AML-193 (cell line): Measurements from ENCODE around the gene AP2A1.

ENCODE experiments used
- DNase-seq, 2 experiments: peaks; one replicate each; lab custom pipeline; 2025; lab: John Stamatoyannopoulos, UW

AP2A1 gene

GRCh38 chr19:49766007-49766929, 533 bp upstream of the AP2A1 start:
- peak; percentile 100 for DNase-seq

- no peak for DNase-seq
Measured at GRCh38 chr19:49767381-49767780, 580 bp downstream of the AP2A1 start.

GRCh38 chr19:49767967-49768581, 1.3 kb downstream of the AP2A1 start:
- DNase-seq = no peak

GRCh38 chr19:49770529-49770928, 3.7 kb downstream of the AP2A1 start:
- DNase-seq = no peak

DNA sequence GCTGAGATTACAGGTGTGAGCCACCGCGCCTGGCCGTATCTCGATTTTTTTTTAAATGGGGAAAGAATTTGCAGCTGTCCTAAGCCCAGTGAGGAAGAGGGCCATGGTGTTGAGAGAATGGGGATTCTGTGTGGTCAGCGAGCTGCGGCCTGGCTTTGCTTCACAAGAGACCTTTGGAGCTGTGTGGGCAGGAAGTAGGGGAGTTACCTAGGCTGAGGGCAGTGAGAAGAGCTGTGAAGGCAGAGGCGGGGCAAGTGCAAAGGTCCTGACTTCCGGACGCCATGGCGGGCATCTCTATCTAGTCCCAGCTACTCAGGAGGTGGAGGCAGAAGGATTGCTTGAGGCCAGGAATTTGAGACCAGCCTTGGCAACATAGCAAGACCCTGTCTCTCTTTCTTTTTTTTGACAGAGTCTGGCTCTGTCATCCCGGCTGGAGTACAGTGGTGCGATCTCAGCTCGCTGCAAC, 4.9 kb downstream of the AP2A1 start:
- DNase-seq = no peak

DNA sequence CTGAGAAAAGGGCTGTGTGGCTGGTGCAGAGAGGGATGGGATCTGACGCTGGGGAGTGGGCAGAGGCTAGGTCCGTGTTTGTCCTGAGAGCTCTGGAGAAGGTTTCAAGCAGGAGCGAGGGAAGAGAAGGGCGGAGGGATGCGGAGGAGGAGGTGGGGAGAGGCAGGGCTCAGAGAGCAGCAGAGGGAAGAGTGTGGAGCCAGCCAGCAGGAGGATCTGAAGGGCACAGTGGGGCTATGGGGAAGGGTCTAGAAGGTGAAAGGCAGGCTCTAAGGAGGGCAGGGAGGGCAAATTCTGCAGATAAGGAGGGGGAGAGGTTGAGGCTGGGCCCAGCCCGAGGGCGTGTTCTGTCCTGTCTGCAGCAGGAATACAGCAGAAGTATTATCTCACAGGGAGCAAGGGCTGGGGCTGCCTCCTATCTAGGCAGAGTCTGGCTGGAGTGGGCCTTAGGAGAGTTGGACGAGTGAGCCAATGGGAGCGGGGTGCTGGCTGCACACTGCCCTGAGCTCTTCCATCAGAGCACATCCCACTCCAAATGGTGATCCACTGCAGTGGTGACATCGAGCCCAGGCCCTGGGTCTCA, 6.1 kb downstream of the AP2A1 start:
- DNase-seq = no peak

- no peak for DNase-seq
Measured at GRCh38 chr19:49773663-49774350, 7.0 kb downstream of the AP2A1 start.

DNA sequence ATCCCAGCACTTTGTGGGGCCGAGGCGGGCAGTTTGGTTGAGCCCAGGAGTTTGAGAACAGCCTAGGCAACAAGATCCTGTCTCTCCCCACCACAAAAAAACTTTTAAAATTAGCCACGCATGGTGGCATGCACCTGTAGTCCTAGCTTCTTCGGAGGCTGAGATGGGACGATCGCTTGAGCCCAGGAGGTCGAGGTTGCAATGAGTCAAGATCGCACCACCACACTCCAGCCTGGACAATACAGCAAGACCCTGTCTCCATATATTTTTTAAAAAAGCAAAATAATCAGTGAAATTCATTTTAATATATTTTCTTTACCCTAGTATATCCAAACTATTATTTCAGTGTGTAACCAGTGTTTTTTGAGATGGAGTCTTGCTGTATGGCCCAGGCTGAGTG, 8.2 kb downstream of the AP2A1 start:
- DNase-seq = no peak

GRCh38 chr19:49775742-49776370, 9.1 kb downstream of the AP2A1 start:
- no peak for DNase-seq

DNA sequence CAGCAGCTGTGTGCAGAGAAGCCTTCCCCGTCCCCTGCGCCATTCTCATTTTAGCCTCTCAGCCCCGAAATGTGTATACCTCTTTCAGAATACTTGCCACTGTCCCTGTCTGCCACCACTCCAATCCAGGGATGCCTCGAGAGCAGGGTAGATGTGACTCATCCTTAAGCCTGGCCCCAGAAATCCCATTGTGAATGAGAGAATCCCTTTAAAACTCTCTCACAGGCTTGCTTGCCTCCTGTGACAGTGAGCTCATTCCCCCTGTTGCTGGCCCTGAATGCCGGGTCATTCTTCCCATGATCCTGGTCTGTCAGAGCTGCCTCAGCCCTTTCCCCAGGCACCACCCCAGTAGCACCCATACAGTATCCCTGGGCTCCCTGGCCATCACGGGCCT, 9.6 kb downstream of the AP2A1 start:
- DNase-seq = no peak

DNA sequence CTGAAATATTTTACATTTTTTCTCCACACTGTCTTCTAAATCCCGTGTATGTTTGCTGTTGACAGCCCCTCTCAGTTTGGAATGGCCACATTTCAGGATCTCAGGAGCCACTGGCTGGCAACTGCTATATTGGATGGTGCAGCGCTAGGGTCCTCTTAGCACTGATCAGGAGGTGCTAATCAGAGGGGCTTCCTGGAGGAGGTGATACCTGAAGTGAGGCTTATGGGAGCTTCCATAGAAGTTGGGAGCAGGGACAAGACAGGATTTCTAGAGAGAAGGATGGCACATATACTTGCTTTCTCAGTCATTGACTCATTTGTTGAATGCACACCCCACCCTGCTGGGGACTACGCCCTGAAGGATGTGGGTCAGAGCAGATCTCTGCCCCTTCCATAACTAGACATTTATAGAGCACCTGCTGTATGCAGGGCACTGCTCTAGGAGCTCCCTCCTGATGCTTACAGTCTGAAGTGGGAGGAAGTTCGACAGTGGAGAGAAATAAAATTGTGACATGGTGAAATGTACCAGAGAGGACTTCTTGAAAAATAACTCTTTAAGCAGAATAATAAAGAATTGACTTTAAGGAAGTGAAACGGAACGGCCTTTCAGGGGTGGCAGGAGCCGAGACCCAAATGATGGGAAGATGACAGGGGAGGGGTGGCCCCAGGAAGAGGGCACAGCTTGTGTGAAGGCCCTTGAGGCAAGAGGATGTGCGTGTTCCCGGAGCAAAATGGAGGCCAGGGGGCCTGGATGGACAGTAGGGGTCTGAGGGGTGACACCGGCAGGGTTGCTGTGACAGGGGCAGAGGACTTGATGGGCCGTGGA, 13.1 kb downstream of the AP2A1 start:
- no peak for DNase-seq

DNA sequence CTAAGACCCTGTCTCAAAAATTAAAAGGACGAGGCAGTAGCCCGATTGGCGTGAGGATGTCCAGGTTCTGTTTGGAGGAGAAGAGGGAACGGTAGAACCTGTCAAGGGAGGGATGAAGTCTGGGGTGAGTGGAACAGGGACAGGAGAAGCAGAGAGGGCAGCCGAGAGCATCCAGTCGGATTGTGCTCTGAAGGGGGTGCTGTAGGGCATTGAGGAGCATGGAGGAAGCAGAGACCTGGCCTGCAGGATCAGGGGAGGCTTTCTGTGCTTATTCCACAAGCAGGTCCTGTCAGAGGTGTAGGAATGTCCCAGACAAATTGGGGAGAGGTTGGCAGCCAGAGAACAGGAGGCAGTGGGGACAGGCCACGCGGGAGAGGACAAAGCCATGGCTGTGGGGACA, 14.1 kb downstream of the AP2A1 start:
- no peak for DNase-seq

- no peak for DNase-seq
Measured at GRCh38 chr19:49781394-49781793, 14.6 kb downstream of the AP2A1 start.

DNA sequence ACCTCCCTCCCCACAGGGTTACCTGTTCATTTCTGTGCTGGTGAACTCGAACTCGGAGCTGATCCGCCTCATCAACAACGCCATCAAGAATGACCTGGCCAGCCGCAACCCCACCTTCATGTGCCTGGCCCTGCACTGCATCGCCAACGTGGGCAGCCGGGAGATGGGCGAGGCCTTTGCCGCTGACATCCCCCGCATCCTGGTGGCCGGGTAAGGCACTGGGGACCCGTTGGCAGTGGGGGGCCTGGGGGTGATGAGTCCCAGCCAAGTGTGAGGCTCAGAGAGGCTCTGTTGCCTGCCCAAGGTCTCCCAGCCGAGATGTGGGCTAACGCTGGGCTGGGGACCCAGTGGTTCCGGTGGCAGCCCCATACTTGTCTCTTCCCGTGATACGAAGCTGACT, 15.7 kb downstream of the AP2A1 start:
- DNase-seq = no peak

GRCh38 chr19:49786376-49786820, 19.6 kb downstream of the AP2A1 start:
- DNase-seq = no peak

DNA sequence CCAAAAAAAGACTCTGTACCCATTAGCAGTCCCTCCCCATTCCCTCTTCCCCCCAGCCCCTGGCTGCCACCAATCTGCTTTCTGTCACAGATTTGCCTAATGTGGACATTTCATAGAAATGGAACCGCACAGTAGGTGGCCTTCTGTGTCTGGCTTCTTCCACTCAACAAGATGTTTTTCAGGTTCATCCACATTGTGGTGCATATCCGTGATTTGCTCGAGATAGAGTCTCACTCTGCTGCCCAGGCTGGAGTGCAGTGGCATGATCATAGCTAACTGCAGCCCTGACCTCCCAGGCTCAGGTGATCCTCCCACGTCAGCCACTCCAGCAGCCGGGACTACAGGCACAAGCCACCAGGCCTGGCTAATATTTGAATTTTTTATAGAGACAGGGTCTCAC, 20.9 kb downstream of the AP2A1 start:
- DNase-seq = no peak

DNA sequence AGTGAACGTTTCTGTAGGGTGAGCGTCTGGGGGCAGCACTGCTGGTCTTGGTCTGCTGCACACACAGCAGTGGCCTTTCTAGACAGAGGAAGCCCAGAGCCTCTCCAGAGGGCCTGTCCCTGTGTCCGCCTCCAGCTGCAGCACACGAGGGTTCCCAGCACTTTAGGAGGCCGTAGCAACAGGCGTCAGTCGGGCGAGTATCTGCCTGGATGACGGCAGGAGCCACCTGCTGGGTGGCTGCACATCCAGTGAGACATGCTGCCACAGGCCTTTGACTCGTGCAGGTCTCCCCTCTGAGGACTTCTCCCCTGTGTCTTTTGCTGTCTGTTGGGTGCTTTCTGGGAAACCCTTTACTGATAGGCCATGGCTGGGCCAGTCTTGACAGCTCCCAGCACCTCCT, 22.1 kb downstream of the AP2A1 start:
- no peak for DNase-seq

DNA sequence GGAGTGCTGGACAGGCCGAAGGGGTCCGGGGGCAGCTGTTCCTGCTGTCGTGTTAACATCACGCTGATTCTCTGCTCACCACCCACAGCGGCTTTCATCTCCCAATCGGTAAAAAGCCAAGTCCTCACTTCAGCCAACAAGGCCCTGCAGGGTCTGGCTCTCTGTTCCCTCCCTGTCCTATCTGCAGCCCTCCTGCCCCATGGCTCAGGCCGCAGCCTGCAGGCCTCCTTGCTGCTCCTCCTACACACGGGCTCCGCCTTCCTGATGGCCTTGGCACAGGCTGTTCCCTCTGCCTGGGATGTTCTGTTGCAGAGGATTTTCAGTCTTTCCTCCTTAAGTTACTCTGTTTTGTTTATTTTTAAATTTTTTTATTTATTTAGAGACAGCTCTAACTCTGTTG, 24.1 kb downstream of the AP2A1 start:
- DNase-seq = no peak

DNA sequence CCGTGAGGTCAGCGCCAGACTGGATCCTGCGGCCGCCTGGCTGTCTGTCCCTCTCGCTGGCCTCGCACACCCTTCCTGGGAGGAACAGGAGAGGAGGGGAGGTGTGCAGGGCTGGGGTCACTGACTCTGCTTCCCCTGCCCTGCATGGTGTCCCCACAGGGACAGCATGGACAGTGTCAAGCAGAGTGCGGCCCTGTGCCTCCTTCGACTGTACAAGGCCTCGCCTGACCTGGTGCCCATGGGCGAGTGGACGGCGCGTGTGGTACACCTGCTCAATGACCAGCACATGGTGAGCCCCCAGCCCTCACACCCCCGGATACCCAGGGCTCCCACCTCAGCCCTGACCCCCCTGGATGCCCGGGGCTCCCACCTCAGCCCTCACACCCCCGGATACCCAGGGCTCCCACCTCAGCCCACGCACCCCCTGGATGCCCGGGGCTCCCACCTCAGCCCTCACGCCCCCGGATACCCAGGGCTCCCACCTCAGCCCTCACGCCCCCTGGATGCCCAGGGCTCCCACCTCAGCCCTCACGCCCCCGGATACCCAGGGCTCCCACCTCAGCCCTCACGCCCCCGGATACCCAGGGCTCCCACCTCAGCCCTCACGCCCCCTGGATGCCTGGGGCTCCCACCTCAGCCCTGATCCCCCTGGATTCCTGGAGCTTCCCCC, 25.1 kb downstream of the AP2A1 start:
- DNase-seq = no peak

- DNase-seq = no peak
Measured at GRCh38 chr19:49792829-49793560, 26.2 kb downstream of the AP2A1 start.
